Measurements from ENCODE around the gene CES4A.

- TF ChIP-seq POLR2AphosphoS5 (IDR thresholded peaks at IDR 0.05; ENCODE audit: low read depth, low read length) (no peak), POLR2A (IDR thresholded peaks at IDR 0.05; ENCODE audit: low read depth, low read length) (no peak), TAF1 (IDR thresholded peaks at IDR 0.05; ENCODE audit: low read depth, low read length) (no peak), SPI1 (IDR thresholded peaks at IDR 0.05; ENCODE audit: low read depth, low read length) (no peak), PAX5 (IDR thresholded peaks at IDR 0.05; ENCODE audit: insufficient read depth, low read length, severe bottlenecking) (no peak), POU2F2 (IDR thresholded peaks at IDR 0.05; ENCODE audit: low read depth, low read length) (no peak)
Measured at GRCh38 chr16:67025210-67025550, 36.8 kb downstream of the CES4A start.
